ENCODE measurements around the gene C12orf76.

- TF ChIP-seq ZNF589 (CRISPR knock-in tag; IDR thresholded peaks at IDR 0.05; ENCODE audit: low read depth) (no peak), ZFX (CRISPR knock-in tag; IDR thresholded peaks at IDR 0.05) (no peak), EP300 (IDR thresholded peaks at IDR 0.05; ENCODE audit: low read length) (no peak), SRSF1 (IDR thresholded peaks at IDR 0.05; ENCODE audit: low read depth, low read length) (no peak), ZNF274 (IDR thresholded peaks at IDR 0.05; ENCODE audit: borderline replicate concordance, low read depth, low read length) (no peak), NR1H2 (CRISPR knock-in tag; IDR thresholded peaks at IDR 0.05) (no peak)
Observed at GRCh38 chr12:110020956-110021355, 27.4 kb downstream of the C12orf76 start.

Data from K562 (cell line).